Activated naive CD4-positive, alpha-beta T cell treated with anti-CD3 and anti-CD28 coated beads, Interleukin-2, amount 10 ng/mL, durations not matched to agents 5 hours and 36 hours (primary cell): ENCODE measurements around the gene CCDC71. TPM values are rescaled to one million over a fixed set of nuclear protein-coding genes. Genes with fewer than 3 reads are reported as not detected.

ENCODE experiments used
- total RNA-seq, 2 experiments: library from RNA; stranded (reverse); gene quantifications; one replicate each; pipeline ENCODE4 v1.2.3, GENCODE V29; 2021

CCDC71 gene
- 10 to 100 TPM; 22.4 to 23.8 TPM for total RNA-seq

GRCh38 chr3:49165771-49166751 lies at the start of gene CCDC71:
Gene CCDC71 (minus strand): TSS chr3:49166331. CDS start chr3:49164208, 2,123 bp downstream.

GRCh38 chr3:49171119-49171774 lies 5.1 kb upstream of the CCDC71 start, which contains the start of gene KLHDC8B:
Gene KLHDC8B (plus strand): TSS chr3:49171598. CDS start chr3:49172770, 1,172 bp downstream.

GRCh38 chr3:49132437-49133225 lies 33.5 kb downstream of the CCDC71 start, which contains the start of gene LAMB2:
Gene LAMB2 (minus strand): TSS chr3:49133050. CDS start chr3:49132867, 183 bp downstream.

GRCh38 chr3:49120438-49121131 lies 45.5 kb downstream of the CCDC71 start, which contains the start of gene USP19:
Gene USP19 (minus strand): TSS chr3:49120823. CDS start chr3:49119145, 1,678 bp downstream.

Other genes with a start within 250 kb of the CCDC71 start
- gene ARIH2, start 247.5 kb downstream of the CCDC71 start, total RNA-seq = 100 to 1,000 TPM in 1 of 2 experiments, 10 to 100 TPM in 1; 91.5 to 104 TPM
- gene P4HTM, start 176.1 kb downstream of the CCDC71 start, total RNA-seq = 10 to 100 TPM; 40.7 to 46.8 TPM
- 100 to 1,000 TPM; 162 to 172 TPM for gene WDR6, start 158.9 kb downstream of the CCDC71 start, total RNA-seq
- 10 to 100 TPM; 22.4 to 25.8 TPM for gene DALRD3, start 147.8 kb downstream of the CCDC71 start, total RNA-seq
- gene NDUFAF3, start 144.2 kb downstream of the CCDC71 start, total RNA-seq = 10 to 100 TPM; 81.2 to 88.3 TPM
- gene IMPDH2, start 136.9 kb downstream of the CCDC71 start, total RNA-seq = 100 to 1,000 TPM; 176 to 186 TPM
- gene QRICH1, start 72.3 kb downstream of the CCDC71 start, total RNA-seq = 100 to 1,000 TPM; 130 to 131 TPM
- 100 to 1,000 TPM; 318 to 340 TPM for gene QARS1, start 61.6 kb downstream of the CCDC71 start, total RNA-seq
- 10 to 100 TPM; 66.8 to 68.0 TPM for gene USP19, start 45.5 kb downstream of the CCDC71 start, total RNA-seq
- not detected for gene LAMB2, start 33.3 kb downstream of the CCDC71 start, total RNA-seq
- 1 to 10 TPM; 2.3 to 2.5 TPM for gene KLHDC8B, start 5.3 kb upstream of the CCDC71 start, total RNA-seq
- 10 to 100 TPM in 1 of 2 experiments, 1 to 10 TPM in 1; 9.1 to 11.1 TPM for gene C3orf62, start 110.9 kb upstream of the CCDC71 start, total RNA-seq
- 10 to 100 TPM; 78.1 to 79.6 TPM for gene USP4, start 173.7 kb upstream of the CCDC71 start, total RNA-seq
- 10 to 100 TPM; 83.7 to 87.8 TPM for gene GPX1, start 192.0 kb upstream of the CCDC71 start, total RNA-seq
- 100 to 1,000 TPM; 431 to 434 TPM for gene RHOA, start 245.6 kb upstream of the CCDC71 start, total RNA-seq
- 10 to 100 TPM; 24.7 to 25.1 TPM for gene TCTA, start 246.1 kb upstream of the CCDC71 start, total RNA-seq